Fibroblast of mammary gland (primary cell): ENCODE measurements around the gene PEX26.
A peak's percentile ranks its signal among the peaks of the same experiment; 100 is the strongest.
"Not testable (repeated sequence)": the region's sequence is repeated elsewhere in the genome, so short reads cannot be mapped to it uniquely, and the experiment has no call there.

Experiments used
- DNase-seq: peaks from one replicate; pipeline ENCODE4 v3.0.0-alpha.2; 2010; ENCODE audit warnings: low read depth
- H3K4me3 ChIP-seq: 2 replicates; pipeline ENCODE4 v1.5.1; 2011; ENCODE audit warnings: low read depth, mild to moderate bottlenecking, low read length, moderate library complexity; ENCODE audit not compliant: control insufficient read depth
- TF ChIP-seq, protein P1 (sequence below): conservative IDR thresholded peaks from 2 replicates; pipeline ENCODE4 v1.5.1; 2011; ENCODE audit warnings: low read depth, low read length, inconsistent platforms; ENCODE audit not compliant: control insufficient read depth, insufficient read depth

Gene PEX26

DNA sequence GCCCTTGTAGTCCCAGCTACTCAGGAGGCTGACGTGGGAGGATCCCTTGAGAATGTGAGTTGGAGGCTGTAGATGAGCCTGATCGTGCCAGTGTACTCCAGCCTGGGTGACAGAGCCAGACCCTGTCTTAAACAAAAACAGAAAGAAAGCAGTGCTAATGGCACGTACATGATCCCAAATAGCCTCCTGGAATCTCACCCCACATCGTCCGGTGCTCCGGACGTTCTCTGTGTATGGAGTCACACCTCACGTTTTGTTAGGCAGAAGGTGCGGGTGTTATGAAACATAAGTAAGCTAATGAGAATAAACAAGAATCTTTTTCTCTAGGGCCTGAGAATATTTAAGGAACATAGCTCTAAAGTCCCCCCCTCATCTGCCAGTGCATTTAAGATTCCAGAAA is 29.7 kb upstream of the PEX26 start:
- no peak for DNase-seq
- no peak overlapping the region for H3K4me3 ChIP-seq
- TF ChIP-seq, protein P1, sequence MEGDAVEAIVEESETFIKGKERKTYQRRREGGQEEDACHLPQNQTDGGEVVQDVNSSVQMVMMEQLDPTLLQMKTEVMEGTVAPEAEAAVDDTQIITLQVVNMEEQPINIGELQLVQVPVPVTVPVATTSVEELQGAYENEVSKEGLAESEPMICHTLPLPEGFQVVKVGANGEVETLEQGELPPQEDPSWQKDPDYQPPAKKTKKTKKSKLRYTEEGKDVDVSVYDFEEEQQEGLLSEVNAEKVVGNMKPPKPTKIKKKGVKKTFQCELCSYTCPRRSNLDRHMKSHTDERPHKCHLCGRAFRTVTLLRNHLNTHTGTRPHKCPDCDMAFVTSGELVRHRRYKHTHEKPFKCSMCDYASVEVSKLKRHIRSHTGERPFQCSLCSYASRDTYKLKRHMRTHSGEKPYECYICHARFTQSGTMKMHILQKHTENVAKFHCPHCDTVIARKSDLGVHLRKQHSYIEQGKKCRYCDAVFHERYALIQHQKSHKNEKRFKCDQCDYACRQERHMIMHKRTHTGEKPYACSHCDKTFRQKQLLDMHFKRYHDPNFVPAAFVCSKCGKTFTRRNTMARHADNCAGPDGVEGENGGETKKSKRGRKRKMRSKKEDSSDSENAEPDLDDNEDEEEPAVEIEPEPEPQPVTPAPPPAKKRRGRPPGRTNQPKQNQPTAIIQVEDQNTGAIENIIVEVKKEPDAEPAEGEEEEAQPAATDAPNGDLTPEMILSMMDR = no peak

DNA sequence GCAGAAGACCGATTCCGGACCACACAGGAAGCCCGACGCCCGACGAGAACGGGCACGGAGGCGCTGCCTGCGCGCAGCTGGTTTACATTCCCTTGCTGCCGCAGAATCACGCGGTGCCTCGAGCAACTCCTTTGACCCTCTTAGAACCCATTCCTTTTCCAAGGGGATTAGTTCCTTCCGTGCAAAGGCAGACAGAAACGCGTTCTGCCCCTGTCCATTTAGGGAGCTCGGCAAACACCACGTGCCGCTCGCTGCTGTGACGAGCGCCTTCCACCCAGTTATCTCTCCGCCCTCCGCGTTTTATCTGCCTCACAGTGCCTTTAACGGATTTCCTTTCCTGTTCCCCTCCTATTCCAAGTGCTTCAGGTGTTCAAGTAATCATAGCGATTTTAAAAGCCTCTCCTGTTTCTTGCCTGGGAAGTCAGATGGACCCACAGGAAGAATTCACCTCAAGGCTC is 29.3 kb upstream of the PEX26 start:
- peak; percentile 25 for DNase-seq
- TF ChIP-seq, protein P1 = no peak
- H3K4me3 ChIP-seq = peak overlapping the region; percentile 7

DNA sequence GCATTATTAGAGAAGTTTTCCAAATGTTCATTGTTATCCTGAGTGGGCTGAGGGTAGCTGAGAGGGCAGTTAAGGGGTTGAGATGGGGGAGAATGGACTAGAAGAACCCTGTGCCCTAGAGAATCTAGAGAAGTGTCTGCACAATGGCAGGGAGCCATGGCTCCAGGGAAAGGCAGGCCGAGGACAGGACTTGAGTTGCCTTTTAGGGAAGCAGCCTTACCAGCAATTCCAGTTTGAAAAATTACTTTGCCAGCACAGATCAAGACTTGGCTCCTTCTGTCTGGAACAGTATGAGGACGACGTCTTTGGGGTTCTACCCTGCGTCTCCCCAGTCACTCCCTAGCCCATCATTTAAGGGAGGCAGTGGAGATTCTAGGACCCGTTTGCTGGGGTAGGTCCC is 27.7 kb upstream of the PEX26 start:
- H3K4me3 ChIP-seq = no peak overlapping the region
- TF ChIP-seq, protein P1 = no peak
- no peak for DNase-seq

DNA sequence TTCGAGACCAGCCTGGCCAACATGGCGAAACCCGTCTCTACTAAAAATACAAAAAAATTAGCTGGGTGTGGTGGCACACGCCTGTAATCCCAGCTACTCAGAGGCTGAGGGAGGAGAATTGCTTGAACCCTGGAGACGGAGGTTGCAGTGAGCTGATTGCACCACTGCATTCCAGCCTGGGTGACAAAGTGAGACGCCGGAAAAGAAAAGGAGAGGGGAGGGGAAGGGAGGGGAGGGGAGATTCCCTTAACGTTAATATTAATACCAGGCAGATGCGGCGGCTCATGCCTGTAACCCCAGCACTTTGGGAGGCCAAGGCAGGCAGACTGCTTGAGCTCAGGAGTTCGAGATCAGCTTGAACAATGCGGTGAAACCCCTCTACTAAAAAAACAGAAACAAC is 26.7 kb upstream of the PEX26 start:
- not testable (repeated sequence) for H3K4me3 ChIP-seq, DNase-seq

DNA sequence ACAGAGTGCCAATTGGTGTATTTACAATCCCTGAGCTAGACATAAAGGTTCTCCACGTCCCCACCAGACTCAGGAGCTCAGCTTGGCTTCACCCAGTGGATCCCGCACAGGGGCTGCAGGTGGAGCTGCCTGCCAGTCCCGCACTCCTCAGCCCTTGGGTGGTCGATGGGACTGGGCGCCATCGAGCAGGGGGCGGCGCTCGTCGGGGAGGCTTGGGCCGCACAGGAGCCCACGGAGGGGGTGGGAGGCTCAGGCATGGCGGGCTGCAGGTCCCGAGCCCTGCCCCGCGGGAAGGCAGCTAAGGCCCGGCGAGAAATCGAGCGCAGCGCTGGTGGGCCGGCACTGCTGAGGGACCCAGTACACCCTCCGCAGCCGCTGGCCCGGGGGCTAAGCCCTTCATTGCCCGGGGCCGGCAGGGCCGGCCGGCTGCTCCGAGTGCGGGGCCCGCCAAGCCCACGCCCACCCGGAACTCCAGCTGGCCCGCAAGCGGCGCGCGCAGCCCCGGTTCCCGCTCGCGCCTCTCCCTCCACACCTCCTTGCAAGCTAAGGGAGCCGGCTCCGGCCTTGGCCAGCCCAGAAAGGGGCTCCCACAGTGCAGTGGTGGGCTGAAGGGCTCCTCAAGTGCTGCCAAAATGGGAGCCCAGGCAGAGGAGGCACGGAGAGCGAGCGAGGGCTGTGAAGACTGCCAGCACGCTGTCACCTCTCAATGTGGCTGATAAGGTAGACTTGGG is 24.4 kb upstream of the PEX26 start:
- not testable (repeated sequence) for DNase-seq, H3K4me3 ChIP-seq

DNA sequence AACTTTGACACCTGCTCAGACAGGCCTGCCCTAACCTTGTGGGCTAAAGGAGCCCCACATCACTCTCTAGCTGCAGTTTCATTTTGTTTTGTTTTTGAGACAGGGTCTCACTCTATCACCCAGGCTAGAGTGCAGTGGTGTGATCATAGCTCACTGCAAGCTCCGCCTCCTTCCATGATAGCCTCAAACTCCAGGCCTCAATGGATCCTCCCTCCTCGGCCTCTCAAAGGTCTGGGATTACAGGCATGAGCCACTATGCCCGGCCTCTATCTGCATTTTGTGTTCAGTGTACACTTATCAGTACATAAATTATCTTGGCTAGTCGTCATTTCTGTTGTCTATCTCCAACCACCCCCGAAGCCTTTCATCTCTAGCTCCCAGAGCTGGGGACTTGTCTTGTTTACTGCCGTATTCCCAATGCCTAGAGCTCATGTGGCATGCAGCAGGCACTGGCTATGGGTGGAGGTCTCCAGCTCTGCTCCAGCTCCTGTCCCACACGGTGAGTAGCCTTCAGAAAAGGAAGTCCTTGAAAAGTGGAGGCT is 22.1 kb upstream of the PEX26 start:
- no peak overlapping the region for H3K4me3 ChIP-seq
- DNase-seq = no peak
- TF ChIP-seq, protein P1 = no peak

DNA sequence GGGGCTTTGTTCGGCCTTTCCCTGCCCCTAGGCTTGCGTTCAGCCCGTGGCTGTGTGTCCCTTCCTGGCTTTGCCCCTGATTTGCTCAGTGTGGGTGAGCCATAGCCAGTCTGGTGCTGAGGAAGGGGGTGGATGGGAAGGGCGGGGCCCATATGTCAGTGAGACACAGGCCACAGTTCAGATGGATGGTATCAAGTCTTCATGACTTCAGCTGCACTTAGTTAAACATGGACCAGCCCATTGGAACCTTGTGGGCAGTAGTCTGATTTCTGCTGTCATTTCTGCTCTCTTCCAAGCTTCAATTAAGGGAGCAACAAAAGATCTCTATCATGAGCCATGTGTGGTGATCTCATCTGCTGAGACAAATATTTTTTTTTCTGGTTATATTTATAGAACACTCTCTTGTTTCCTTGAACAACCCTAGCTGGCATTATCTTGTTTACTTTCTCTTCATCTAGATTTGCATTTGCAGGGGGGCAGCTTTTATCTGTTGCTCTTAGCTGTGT is 21.6 kb upstream of the PEX26 start:
- H3K4me3 ChIP-seq = no peak overlapping the region
- peak; percentile 92 for DNase-seq
- TF ChIP-seq, protein P1 = no peak

DNA sequence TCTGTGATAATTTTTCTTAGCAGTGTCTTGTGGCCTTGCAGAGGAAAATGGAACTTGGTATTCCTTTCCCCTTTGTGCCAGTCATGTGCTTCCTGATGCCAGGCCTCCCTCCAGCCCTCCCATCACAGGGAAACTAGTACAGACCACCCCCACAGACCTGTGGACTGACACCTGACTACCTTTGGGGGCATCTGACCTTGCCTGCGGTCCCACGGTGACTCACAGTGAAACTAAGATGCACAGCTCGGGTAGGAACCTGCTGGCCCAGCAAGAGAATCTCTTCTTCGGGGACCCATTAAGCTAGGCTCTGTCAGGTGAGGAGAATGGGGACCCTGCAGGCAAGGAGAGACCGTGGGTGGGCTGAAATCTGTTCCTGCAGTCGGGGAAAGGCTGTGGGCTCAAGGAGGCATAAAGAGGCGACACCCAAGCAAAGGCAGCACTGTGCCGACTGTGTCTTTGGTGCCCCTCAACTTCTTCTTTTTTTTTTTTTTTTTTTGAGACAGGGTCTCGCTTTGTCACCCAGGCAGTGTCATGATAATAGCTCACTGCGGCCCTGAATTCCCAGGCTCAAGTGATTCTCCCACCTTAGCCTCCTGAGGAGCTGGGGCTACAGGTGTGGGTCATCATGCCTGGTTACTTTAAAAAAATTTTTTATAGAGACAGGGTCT is 20.8 kb upstream of the PEX26 start:
- H3K4me3 ChIP-seq = no peak overlapping the region
- TF ChIP-seq, protein P1 = no peak
- DNase-seq = no peak
